ENCODE results near the gene NAA50.
A peak's percentile ranks its signal among the peaks of the same experiment; 100 is the strongest.

NAA50 gene

DNA sequence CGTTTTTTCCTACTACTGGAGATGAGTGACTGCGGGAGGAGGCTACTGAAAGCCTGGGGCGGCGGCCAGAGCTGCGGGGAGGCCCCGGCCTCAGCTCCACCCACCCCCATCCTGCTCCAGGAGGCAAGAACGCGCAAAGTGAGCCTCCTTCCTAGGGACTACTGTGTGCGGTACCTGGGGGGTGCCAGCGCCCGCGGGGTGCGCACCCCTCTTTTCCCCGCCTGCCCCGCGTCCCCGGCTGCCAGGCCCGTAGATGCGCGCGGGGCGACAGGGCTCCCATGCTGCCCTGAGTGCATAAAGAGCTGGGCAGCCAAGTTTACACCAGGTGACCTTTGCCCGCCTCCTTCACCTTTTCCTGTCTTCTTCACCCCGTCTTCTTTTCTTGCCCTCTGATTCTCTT is 47.1 kb downstream of the NAA50 start:
- TF ChIP-seq, protein P1, sequence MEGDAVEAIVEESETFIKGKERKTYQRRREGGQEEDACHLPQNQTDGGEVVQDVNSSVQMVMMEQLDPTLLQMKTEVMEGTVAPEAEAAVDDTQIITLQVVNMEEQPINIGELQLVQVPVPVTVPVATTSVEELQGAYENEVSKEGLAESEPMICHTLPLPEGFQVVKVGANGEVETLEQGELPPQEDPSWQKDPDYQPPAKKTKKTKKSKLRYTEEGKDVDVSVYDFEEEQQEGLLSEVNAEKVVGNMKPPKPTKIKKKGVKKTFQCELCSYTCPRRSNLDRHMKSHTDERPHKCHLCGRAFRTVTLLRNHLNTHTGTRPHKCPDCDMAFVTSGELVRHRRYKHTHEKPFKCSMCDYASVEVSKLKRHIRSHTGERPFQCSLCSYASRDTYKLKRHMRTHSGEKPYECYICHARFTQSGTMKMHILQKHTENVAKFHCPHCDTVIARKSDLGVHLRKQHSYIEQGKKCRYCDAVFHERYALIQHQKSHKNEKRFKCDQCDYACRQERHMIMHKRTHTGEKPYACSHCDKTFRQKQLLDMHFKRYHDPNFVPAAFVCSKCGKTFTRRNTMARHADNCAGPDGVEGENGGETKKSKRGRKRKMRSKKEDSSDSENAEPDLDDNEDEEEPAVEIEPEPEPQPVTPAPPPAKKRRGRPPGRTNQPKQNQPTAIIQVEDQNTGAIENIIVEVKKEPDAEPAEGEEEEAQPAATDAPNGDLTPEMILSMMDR (IDR thresholded peaks at IDR 0.05; ENCODE audit: low read depth, low read length) = no peak
- DNase-seq (ENCODE audit: extremely low read depth, low read depth) = no peak

DNA sequence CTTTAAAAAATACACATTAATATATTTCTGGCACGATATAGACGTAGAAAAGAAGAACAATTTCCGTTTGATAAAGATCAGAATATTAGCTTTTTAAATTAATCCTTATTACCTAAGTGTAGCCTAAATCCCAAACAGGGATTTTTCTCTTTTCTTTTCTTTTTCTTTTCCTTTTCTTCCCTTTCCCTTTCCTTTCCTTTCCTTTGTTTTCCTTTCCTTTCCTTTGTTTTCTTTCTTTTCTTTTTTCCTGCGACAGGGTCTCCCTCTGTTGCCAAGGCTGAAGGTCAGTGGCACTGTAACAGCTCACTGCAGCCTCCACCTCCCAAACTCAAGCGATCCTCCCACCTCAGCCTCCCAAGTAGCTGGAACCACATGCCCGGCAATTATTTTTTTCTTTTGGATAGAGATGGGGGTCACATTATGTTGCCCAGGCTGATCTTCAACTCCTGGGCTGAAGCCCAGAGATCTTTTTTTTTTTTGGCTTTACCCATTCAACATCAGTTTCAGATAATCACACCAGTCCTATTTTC is 47.8 kb downstream of the NAA50 start:
- TF ChIP-seq, protein P1 (IDR thresholded peaks at IDR 0.05; ENCODE audit: low read depth, low read length) = no peak
- no peak for DNase-seq (ENCODE audit: extremely low read depth, low read depth)

DNA sequence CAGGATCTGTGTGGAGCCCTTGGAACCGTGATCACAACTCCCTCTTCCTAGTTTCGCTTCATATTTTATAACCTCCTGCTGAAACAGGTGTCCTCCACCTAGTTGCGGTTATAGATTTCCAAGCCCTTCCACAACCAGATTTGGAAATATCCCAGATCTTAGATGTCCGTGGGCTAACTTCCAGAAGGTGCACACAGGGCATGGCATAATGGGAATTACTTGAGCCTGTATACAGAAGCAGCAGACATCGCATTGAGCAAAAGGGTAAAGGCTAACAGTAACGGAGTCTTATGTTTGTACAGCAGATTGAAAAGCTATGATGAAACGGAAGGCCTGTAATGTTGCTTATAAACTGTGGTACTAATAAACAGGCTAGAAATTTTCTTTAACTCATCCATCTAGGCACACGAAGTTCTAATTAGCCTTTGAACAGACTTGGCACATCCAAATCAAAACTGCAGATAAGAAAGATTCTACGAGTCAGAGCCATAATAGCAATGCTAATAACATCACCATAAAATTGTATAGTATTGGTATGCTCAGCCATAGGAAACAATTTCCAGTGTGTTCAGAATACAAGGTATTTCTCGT is 48.5 kb downstream of the NAA50 start:
- DNase-seq (ENCODE audit: extremely low read depth, low read depth) = no peak

DNA sequence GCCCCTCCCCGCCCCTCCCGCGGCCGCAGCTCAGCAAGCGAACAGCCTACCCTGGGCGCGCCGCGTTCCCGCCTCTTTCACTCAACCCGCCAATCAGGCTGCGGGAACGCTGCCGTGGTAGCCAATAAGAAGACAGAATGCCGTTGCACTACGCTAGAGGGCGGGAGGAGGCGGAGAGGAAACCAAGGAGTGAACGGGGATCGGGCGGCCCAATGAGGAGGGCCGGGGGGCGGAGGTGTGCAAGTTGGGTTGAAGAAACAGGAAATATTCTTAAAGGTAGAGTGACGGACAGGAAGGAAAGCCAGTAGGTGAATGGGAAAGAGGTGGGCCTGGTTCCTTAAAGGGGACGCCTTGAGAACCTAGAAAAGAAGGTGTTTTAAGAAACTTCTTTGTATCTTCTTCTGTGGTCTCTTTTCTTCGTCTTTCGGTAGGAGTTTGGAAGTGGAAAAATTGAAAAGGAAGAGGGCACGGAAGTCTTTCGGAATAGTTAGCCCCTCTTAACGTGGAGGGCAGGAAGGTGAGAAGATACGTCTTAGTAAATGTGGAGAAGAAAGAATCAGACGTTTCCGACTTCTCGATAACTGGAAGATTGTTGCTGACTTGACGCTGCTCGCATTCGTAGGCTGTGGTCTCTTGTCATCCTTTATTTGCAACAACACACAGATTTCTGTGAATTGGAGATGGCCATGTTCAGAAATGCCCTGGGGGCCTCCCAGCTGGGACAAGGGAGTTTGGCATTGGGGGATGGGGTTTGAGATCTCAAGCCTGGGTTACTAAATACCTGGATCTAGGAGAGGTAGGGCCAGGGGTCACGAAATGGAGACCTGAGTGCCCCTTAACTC is 49.2 kb downstream of the NAA50 start:
- TF ChIP-seq, protein P1 (IDR thresholded peaks at IDR 0.05; ENCODE audit: low read depth, low read length) = no peak; the same call in 1 of the 2 replicates
- peak; percentile 99 for DNase-seq (ENCODE audit: extremely low read depth, low read depth)

More for the DNA sequence above, 48.5 kb downstream of the NAA50 start:
- TF ChIP-seq, protein P1 (IDR thresholded peaks at IDR 0.05; ENCODE audit: low read depth, low read length) = no peak

DNA sequence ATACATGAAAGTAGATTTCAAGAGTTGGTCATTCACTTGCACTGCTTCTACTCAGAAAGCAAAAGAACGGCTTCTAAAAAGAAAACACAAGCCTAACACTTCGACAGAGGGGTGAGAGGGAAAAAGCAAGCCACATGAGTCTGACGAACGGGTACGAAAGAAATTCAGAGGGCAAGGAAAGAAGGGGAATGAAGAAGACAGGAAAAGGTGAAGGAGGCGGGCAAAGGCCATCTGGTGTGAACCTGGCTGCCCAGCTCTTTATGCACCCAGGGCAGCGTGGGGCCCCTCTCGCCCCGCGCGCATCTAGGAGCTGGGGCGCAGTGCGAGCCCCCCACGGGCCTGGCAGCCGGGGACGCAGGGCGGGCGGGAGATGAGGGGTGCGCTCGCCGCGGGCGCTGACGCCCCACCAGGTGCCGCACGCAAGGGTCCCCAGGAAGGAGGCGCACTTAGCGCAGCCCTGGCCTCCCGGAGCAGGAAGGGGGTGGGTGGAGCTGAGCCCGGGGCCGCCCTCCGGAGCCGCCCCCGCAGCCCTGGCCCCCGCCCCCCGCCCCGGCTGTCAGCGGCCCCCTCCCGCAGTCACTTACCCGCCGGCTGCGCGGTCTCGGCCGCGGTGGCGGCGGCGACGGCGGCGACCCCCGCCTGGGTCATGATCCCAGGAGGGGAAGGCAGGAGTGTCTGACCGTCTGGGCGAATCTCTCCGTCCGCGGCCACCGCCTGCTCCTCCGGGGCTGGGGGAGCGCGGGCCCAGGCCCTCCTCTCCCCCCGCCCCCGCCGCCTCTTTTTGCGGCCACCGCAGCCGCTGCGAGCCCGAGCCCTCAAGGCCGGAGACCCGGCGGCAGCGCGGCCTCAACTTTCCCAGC is 50.0 kb downstream of the NAA50 start, which contains the start of gene USF3:
TSS of gene USF3 (minus strand) at position 857 of the 860 bp plus-strand sequence. CDS start 21,764 bp downstream, outside the sequence.
- TF ChIP-seq, protein P1 (IDR thresholded peaks at IDR 0.05; ENCODE audit: low read depth, low read length) = no peak
- peak; percentile 18 for DNase-seq (ENCODE audit: extremely low read depth, low read depth)

DNA sequence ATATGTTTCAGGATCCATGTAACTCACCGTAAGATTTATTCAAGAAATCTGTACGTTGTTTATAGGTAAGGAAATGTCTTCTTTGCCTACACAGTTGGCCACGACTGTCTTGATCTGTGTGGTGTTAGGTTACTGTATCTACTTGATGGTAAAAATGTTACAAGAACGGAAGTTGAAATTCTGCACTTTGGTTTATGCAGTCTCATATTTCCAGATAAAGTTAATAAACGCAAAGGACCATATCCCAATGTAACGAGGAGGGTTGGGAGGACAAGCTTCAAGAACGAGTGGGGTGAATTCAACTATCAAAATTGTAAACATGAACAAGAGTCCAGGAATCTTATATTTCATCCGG is 50.6 kb downstream of the NAA50 start:
- TF ChIP-seq, protein P1 (IDR thresholded peaks at IDR 0.05; ENCODE audit: low read depth, low read length) = no peak
- no peak for DNase-seq (ENCODE audit: extremely low read depth, low read depth)
